ENCODE data around the gene GNAI2. TPM values are rescaled to one million over a fixed set of nuclear protein-coding genes. Genes with fewer than 3 reads are reported as not detected.

GNAI2 gene
- polyA plus RNA-seq, 1 donor (not counting 4 experiments of a cell fraction or from before 2014, with no cell fraction given), result 268 TPM

GRCh38 chr3:50278123-50278879 lies 42.3 kb downstream of the GNAI2 start:
- H3K27me3 ChIP-seq (ENCODE audit: control insufficient read depth, extremely low read depth, insufficient read depth, low read length), result peaks cover 36% of the 10 kb centered on the region
- dilution Hi-C loops (cut with MboI; ENCODE audit: extremely low pct_ligation_motif_present, low sequenced_read_pairs), result no loop called here
- H3K27ac ChIP-seq (ENCODE audit: control insufficient read depth, insufficient read depth, low read length), result no peak overlapping the region
- TF ChIP-seq CTCF (optimal IDR thresholded peaks at IDR 0.05 in 1 of 3, IDR thresholded peaks at IDR 0.05 in 1 of 3, conservative IDR thresholded peaks at IDR 0.05 in 1 of 3; ENCODE audit: extremely low read depth in 1 of 3, insufficient read depth in 2 of 3, low read length in 3 of 3) (no peak), EZH2 (IDR thresholded peaks at IDR 0.05; ENCODE audit: low read length) (no peak)
- H4K20me1 ChIP-seq (ENCODE audit: control insufficient read depth, extremely low read depth, insufficient read depth, low read length), result no peaks in the 10 kb centered on the region
- no peak overlapping the region for H3K4me3 ChIP-seq (ENCODE audit: control insufficient read depth in 2 of 3, extremely low read depth in 1 of 3, insufficient read depth in 2 of 3, low read depth in 1 of 3, low read length in 3 of 3)
- DNase-seq (ENCODE audit: low read depth, low spot score) (no peak), FAIRE-seq (no peak)
- no peaks in the 10 kb centered on the region for H3K9me1 ChIP-seq (ENCODE audit: control insufficient read depth, extremely low read depth, insufficient read depth, low read length)
- no peak overlapping the region for H2AFZ ChIP-seq (ENCODE audit: control insufficient read depth, low read length)
- no peaks in the 10 kb centered on the region for H3K36me3 ChIP-seq (ENCODE audit: control insufficient read depth in 2 of 2, extremely low read depth in 1 of 2, insufficient read depth in 2 of 2, low read length in 2 of 2)
- peaks cover under 1% of the 10 kb centered on the region for H3K4me1 ChIP-seq (ENCODE audit: control insufficient read depth, extremely low read depth, insufficient read depth, low read length)
- no peaks in the 10 kb centered on the region for H3K79me2 ChIP-seq (ENCODE audit: control insufficient read depth, insufficient read depth, low read length)
- H3K9ac ChIP-seq (ENCODE audit: control insufficient read depth, extremely low read depth, insufficient read depth, low read length), result no peak overlapping the region
- no peak overlapping the region for H3K4me2 ChIP-seq (ENCODE audit: control insufficient read depth, extremely low read depth, insufficient read depth, low read depth, low read length)
- H3K9me3 ChIP-seq (ENCODE audit: control insufficient read depth, low read depth, low read length), result no peaks in the 10 kb centered on the region

GRCh38 chr3:50278880-50279224 lies 42.8 kb downstream of the GNAI2 start, which contains the start of gene LSMEM2:
Gene LSMEM2, plus strand, starts transcription at chr3:50279087. Its CDS starts 27 bp downstream, at chr3:50279114.
- FAIRE-seq, result no peak
- H3K9ac ChIP-seq (ENCODE audit: control insufficient read depth, extremely low read depth, insufficient read depth, low read length), result no peak within 1 kb of the TSS
- no peaks in the 10 kb centered on the region for H3K79me2 ChIP-seq (ENCODE audit: control insufficient read depth, insufficient read depth, low read length)
- H3K36me3 ChIP-seq (ENCODE audit: control insufficient read depth in 2 of 2, extremely low read depth in 1 of 2, insufficient read depth in 2 of 2, low read length in 2 of 2), result no peaks in the 10 kb centered on the region
- no peaks in the 10 kb centered on the region for H4K20me1 ChIP-seq (ENCODE audit: control insufficient read depth, extremely low read depth, insufficient read depth, low read length)
- no peaks in the 10 kb centered on the region for H3K9me1 ChIP-seq (ENCODE audit: control insufficient read depth, extremely low read depth, insufficient read depth, low read length)
- H2AFZ ChIP-seq (ENCODE audit: control insufficient read depth, low read length), result no peak within 1 kb of the TSS
- no peak within 1 kb of the TSS for H3K27ac ChIP-seq (ENCODE audit: control insufficient read depth, insufficient read depth, low read length)
- peaks cover 31% of the 10 kb centered on the region for H3K27me3 ChIP-seq (ENCODE audit: control insufficient read depth, extremely low read depth, insufficient read depth, low read length)
- no peak for DNase-seq (ENCODE audit: low read depth, low spot score)
- dilution Hi-C loops (cut with MboI; ENCODE audit: extremely low pct_ligation_motif_present, low sequenced_read_pairs), result no loop called here
- H3K4me3 ChIP-seq (ENCODE audit: control insufficient read depth in 2 of 3, extremely low read depth in 1 of 3, insufficient read depth in 2 of 3, low read depth in 1 of 3, low read length in 3 of 3), result no peak within 1 kb of the TSS
- TF ChIP-seq CTCF (optimal IDR thresholded peaks at IDR 0.05 in 1 of 3, IDR thresholded peaks at IDR 0.05 in 1 of 3, conservative IDR thresholded peaks at IDR 0.05 in 1 of 3; ENCODE audit: extremely low read depth in 1 of 3, insufficient read depth in 2 of 3, low read length in 3 of 3) (no peak), EZH2 (IDR thresholded peaks at IDR 0.05; ENCODE audit: low read length) (no peak)
- no peak within 1 kb of the TSS for H3K4me2 ChIP-seq (ENCODE audit: control insufficient read depth, extremely low read depth, insufficient read depth, low read depth, low read length)
- H3K4me1 ChIP-seq (ENCODE audit: control insufficient read depth, extremely low read depth, insufficient read depth, low read length), result no peaks in the 10 kb centered on the region
- no peaks in the 10 kb centered on the region for H3K9me3 ChIP-seq (ENCODE audit: control insufficient read depth, low read depth, low read length)
